ENCODE data around the gene MAP3K12. TPM values are rescaled to one million over a fixed set of nuclear protein-coding genes. Genes with fewer than 3 reads are reported as not detected.

The MAP3K12 gene
- total and polyA plus RNA-seq, 10 of the 15 experiments (the other 5 are each of a cell fraction or from before 2014, with no cell fraction given): 0.45 to 14.9 (median 6.9) TPM

DNA sequence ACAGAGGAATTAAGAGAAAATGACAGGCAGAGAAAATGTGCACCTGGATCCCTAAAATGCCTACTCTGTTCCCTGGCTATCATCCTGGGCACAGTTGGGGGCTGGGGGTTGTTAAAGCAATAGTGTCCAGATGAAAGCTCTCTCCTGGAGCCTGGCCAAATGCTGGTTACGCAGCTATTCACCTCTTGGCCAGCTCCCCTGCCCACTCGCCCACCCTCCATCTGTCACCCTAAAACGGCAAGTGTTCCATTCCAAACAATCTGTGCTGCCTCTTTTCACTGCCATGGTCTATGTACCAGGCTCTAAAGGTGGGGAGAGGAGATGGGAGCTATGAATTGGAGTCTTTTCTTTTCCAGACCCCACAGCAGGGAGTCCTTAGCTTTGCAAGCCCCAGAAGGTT is 32.8 kb upstream of the MAP3K12 start:
- ChIA-PET CTCF (interaction anchor here (0.7 kb wide), 1 partner anchor 61 kb away, joined by 3 read pairs; no protein-coding TSS in a partner anchor), RAD21 (ENCODE audit: unreplicated experiment) (no interaction called here), POLR2A (interaction anchor here (0.7 to 1.0 kb wide), 2 partner anchors 11 to 117 kb away, joined by 3 read pairs; no protein-coding TSS in a partner anchor), SMC1A (ENCODE audit: uncharacterized antibody, unreplicated experiment) (interaction anchor here (0.8 to 0.9 kb wide), 2 partner anchors 51 to 111 kb away, joined by 3 read pairs; no protein-coding TSS in a partner anchor)
- DNase-seq (ENCODE audit: low read depth, low spot score) (no peak), ATAC-seq (no peak), FAIRE-seq (no peak)
- no peak overlapping the region for H3K4me3 ChIP-seq
- intact Hi-C loops (cut with micrococcal nuclease; ENCODE audit: unreplicated experiment): no loop called here
- BruUV-seq (replicated peaks): no TSS peak
- no peaks in the 10 kb centered on the region for H3K4me1 ChIP-seq (ENCODE audit: control insufficient read depth, insufficient read depth, low read length)
- H3K79me2 ChIP-seq (ENCODE audit: control insufficient read depth, insufficient read depth, low read length): no peaks in the 10 kb centered on the region
- no peaks in the 10 kb centered on the region for H3K27me3 ChIP-seq (replicated peaks in 1 of 2; ENCODE audit: control insufficient read depth in 2 of 2, insufficient read depth in 2 of 2, low read length in 1 of 2)
- H3K36me3 ChIP-seq (ENCODE audit: control insufficient read depth in 2 of 2, insufficient read depth in 2 of 2, low read length in 1 of 2): peaks cover 6 to 22% of the 10 kb centered on the region in 2 experiments
- H3K9ac ChIP-seq (ENCODE audit: control insufficient read depth, insufficient read depth, low read length): no peak overlapping the region
- H3K9me3 ChIP-seq (replicated peaks; ENCODE audit: control insufficient read depth, insufficient read depth, low read length): no peaks in the 10 kb centered on the region
- H4K20me1 ChIP-seq (ENCODE audit: control insufficient read depth, insufficient read depth): no peaks in the 10 kb centered on the region
- H2AFZ ChIP-seq (ENCODE audit: control insufficient read depth, low read depth, low read length): no peak overlapping the region
- H3K27ac ChIP-seq (ENCODE audit: control insufficient read depth, insufficient read depth): no peak overlapping the region
- in situ Hi-C loops (cut with MboI): no loop called here
- WGBS (ENCODE audit: insufficient coverage, insufficient replicate concordance, low lambda C conversion rate, missing lambda C conversion rate): 98% methylated on average over 3 of the region's 3 CpGs
- H3K4me2 ChIP-seq (ENCODE audit: control insufficient read depth, insufficient read depth): no peak overlapping the region
- TF ChIP-seq SRF (IDR thresholded peaks at IDR 0.05; ENCODE audit: low read depth in 2 of 2, low read length in 2 of 2) (no peak), NR2C1 (IDR thresholded peaks at IDR 0.05) (no peak), NBN (IDR thresholded peaks at IDR 0.05) (no peak), RBBP5 (conservative IDR thresholded peaks at IDR 0.05) (no peak), EED (IDR thresholded peaks at IDR 0.05; ENCODE audit: low read depth) (no peak), ZSCAN29 (IDR thresholded peaks at IDR 0.05) (no peak), ZBED1 (IDR thresholded peaks at IDR 0.05; ENCODE audit: borderline replicate concordance) (no peak), MEF2B (IDR thresholded peaks at IDR 0.05; ENCODE audit: partially characterized antibody, poor library complexity, severe bottlenecking) (no peak), SREBF1 (IDR thresholded peaks at IDR 0.05; ENCODE audit: low read length) (no peak), ZNF207 (IDR thresholded peaks at IDR 0.05; ENCODE audit: borderline replicate concordance) (no peak), JUNB (IDR thresholded peaks at IDR 0.05) (no peak), ZBTB4 (CRISPR knock-in tag; IDR thresholded peaks at IDR 0.05) (no peak), SREBF2 (IDR thresholded peaks at IDR 0.05; ENCODE audit: low read length) (no peak), IKZF1 (conservative IDR thresholded peaks at IDR 0.05) (no peak), YY1 (IDR thresholded peaks at IDR 0.05; ENCODE audit: low read depth, low read length) (no peak), ATF7 (IDR thresholded peaks at IDR 0.05; ENCODE audit: low read depth) (no peak)
- TF ChIP-seq, protein P1, sequence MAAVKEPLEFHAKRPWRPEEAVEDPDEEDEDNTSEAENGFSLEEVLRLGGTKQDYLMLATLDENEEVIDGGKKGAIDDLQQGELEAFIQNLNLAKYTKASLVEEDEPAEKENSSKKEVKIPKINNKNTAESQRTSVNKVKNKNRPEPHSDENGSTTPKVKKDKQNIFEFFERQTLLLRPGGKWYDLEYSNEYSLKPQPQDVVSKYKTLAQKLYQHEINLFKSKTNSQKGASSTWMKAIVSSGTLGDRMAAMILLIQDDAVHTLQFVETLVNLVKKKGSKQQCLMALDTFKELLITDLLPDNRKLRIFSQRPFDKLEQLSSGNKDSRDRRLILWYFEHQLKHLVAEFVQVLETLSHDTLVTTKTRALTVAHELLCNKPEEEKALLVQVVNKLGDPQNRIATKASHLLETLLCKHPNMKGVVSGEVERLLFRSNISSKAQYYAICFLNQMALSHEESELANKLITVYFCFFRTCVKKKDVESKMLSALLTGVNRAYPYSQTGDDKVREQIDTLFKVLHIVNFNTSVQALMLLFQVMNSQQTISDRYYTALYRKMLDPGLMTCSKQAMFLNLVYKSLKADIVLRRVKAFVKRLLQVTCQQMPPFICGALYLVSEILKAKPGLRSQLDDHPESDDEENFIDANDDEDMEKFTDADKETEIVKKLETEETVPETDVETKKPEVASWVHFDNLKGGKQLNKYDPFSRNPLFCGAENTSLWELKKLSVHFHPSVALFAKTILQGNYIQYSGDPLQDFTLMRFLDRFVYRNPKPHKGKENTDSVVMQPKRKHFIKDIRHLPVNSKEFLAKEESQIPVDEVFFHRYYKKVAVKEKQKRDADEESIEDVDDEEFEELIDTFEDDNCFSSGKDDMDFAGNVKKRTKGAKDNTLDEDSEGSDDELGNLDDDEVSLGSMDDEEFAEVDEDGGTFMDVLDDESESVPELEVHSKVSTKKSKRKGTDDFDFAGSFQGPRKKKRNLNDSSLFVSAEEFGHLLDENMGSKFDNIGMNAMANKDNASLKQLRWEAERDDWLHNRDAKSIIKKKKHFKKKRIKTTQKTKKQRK (IDR thresholded peaks at IDR 0.05; ENCODE audit: low read depth, low read length): no peak
- TF ChIP-seq, protein P2, sequence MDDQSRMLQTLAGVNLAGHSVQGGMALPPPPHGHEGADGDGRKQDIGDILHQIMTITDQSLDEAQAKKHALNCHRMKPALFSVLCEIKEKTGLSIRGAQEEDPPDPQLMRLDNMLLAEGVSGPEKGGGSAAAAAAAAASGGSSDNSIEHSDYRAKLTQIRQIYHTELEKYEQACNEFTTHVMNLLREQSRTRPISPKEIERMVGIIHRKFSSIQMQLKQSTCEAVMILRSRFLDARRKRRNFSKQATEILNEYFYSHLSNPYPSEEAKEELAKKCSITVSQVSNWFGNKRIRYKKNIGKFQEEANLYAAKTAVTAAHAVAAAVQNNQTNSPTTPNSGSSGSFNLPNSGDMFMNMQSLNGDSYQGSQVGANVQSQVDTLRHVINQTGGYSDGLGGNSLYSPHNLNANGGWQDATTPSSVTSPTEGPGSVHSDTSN (IDR thresholded peaks at IDR 0.05; ENCODE audit: insufficient replicate concordance, low read depth, low read length): no peak
